ENCODE data around the gene C6orf15. TPM values are rescaled to one million over a fixed set of nuclear protein-coding genes. Genes with fewer than 3 reads are reported as not detected.

Gene C6orf15
- total RNA-seq, 1 donor from 2014 or later, result not detected

DNA sequence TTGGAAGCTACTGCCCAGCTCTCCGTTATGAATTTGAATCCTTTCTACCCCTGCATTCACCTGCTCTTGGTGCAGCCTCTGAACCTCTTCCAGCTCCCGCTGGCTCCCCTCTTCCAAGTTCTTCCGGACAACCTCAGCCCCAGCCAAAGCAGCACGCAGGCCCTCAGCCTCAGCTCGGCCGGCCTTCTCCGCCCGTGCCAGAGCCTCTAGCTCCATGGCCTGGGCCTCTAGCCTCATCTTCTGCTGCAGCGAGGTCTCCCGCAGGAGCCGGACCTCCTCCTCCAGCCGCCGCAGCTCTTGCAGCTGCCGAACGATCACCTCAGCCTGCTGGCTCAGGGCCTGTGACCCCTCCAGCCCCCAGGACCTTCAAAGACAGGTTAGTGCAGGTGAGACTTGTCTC, 42.1 kb upstream of the C6orf15 start:
- Mint-ChIP-seq H3K4me3 (no peak overlapping the region), H3K36me3 (peaks cover 18% of the 10 kb centered on the region), H3K27me3 (ENCODE audit: insufficient read depth, low read depth) (peaks cover 2% of the 10 kb centered on the region), H3K4me1 (peaks cover 24% of the 10 kb centered on the region), H3K27ac (no peak overlapping the region), H3K9me3 (no peaks in the 10 kb centered on the region)
- Histone ChIP-seq H3K4me1 (peaks cover 7% of the 10 kb centered on the region), H3K27me3 (peaks cover 5% of the 10 kb centered on the region), H2AFZ (replicated peaks) (no peak overlapping the region), H3K9ac (no peak overlapping the region), H3K27ac (no peak overlapping the region), H3K79me2 (ENCODE audit: low read depth) (peaks cover 11% of the 10 kb centered on the region), H3K4me2 (no peak overlapping the region), H3F3A (ENCODE audit: low read depth) (peaks cover 11% of the 10 kb centered on the region), H3K9me3 (ENCODE audit: low read depth) (no peaks in the 10 kb centered on the region), H4K20me1 (ENCODE audit: low read depth) (no peaks in the 10 kb centered on the region), H3K4me3 (no peak overlapping the region), H3K36me3 (peaks cover 5% of the 10 kb centered on the region)
- DNase-seq (ENCODE audit: low spot score), result no peak
- TF ChIP-seq EZH2 (IDR thresholded peaks at IDR 0.05) (no peak), EZH2phosphoT487 (IDR thresholded peaks at IDR 0.05) (no peak), CTCF (IDR thresholded peaks at IDR 0.05) (no peak)

DNA sequence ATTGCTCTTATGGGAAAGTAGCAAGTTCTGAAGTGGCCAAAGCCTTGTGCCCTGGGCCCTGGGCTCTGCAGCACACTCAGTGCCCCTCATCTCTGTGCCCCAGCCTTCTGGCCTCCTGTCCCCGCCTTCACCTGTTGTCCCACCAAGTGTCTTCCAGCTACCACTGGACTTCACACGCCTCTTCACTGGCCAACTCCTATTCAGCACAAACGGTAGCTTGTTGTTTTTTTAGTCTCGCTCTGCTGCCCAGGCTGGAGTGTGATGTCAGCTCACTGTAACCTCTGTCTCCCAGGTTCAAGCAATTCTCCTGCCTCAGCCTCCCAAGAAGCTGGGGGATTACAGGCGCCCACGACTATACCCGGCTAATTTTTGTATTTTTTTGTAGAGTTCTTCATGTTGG, 40.4 kb upstream of the C6orf15 start:
- Mint-ChIP-seq H3K36me3 (peaks cover 19% of the 10 kb centered on the region), H3K4me3 (no peak overlapping the region), H3K9me3 (no peaks in the 10 kb centered on the region), H3K27me3 (ENCODE audit: insufficient read depth, low read depth) (peaks cover 2% of the 10 kb centered on the region), H3K4me1 (peaks cover 16% of the 10 kb centered on the region), H3K27ac (peak overlapping the region; percentile 13)
- no peak overlapping the region for H2AFZ ChIP-seq (replicated peaks)
- no peak for DNase-seq (ENCODE audit: low spot score)
- H3K4me3 ChIP-seq, result no peak overlapping the region
- no peaks in the 10 kb centered on the region for H4K20me1 ChIP-seq (ENCODE audit: low read depth)
- TF ChIP-seq EZH2 (IDR thresholded peaks at IDR 0.05), result no peak
- TF ChIP-seq EZH2phosphoT487 (IDR thresholded peaks at IDR 0.05), result no peak
- TF ChIP-seq CTCF (IDR thresholded peaks at IDR 0.05), result no peak
- H3K79me2 ChIP-seq (ENCODE audit: low read depth), result peaks cover 11% of the 10 kb centered on the region
- H3F3A ChIP-seq (ENCODE audit: low read depth), result no peaks in the 10 kb centered on the region
- H3K9me3 ChIP-seq (ENCODE audit: low read depth), result no peaks in the 10 kb centered on the region
- peaks cover 5% of the 10 kb centered on the region for H3K36me3 ChIP-seq
- no peak overlapping the region for H3K9ac ChIP-seq
- H3K4me1 ChIP-seq, result peaks cover 7% of the 10 kb centered on the region
- H3K27me3 ChIP-seq, result no peaks in the 10 kb centered on the region
- H3K27ac ChIP-seq, result no peak overlapping the region
- H3K4me2 ChIP-seq, result no peak overlapping the region

DNA sequence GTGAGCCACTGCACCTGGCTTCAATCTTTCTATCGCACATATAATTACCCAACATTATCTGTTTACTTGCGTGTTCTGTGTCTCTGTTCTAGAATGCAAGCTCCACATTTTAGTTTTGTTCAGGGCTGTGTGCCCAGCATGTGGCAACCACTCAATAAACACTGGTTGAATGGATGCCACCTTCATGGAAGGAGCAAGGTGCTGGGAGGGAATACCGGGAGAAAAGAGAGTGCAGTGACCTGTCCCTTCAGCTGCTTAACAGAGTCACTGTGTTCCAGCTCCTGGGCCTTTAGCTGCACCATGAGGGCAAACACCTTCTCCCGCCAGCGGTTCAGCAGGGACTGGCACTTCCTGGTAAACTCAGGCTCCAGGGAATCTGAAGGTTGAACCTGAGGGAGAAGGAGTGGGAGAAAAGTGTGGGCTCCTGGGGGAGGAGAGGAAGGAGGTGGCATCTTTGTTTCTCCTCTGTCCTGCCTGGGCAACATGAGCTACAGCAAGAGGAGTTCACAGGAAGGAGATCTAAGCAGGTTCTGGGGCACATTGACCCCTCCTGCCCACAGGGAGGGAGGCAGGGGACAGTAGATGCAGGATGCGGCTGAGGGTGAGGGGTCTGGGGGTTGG, 37.6 kb upstream of the C6orf15 start:
- no peak for DNase-seq (ENCODE audit: low spot score)
- H3K4me1 ChIP-seq, result no peaks in the 10 kb centered on the region
- no peaks in the 10 kb centered on the region for H3F3A ChIP-seq (ENCODE audit: low read depth)
- H3K27me3 ChIP-seq, result no peaks in the 10 kb centered on the region
- TF ChIP-seq EZH2 (IDR thresholded peaks at IDR 0.05) (no peak), EZH2phosphoT487 (IDR thresholded peaks at IDR 0.05) (no peak), CTCF (IDR thresholded peaks at IDR 0.05) (no peak)
- no peak overlapping the region for H3K4me3 ChIP-seq
- Mint-ChIP-seq H3K4me3 (no peak overlapping the region), H3K9me3 (no peaks in the 10 kb centered on the region), H3K36me3 (peaks cover 20% of the 10 kb centered on the region), H3K27ac (no peak overlapping the region), H3K27me3 (ENCODE audit: insufficient read depth, low read depth) (peaks cover 2% of the 10 kb centered on the region), H3K4me1 (peaks cover 5% of the 10 kb centered on the region)
- no peak overlapping the region for H3K4me2 ChIP-seq
- no peaks in the 10 kb centered on the region for H3K36me3 ChIP-seq
- no peaks in the 10 kb centered on the region for H3K9me3 ChIP-seq (ENCODE audit: low read depth)
- H4K20me1 ChIP-seq (ENCODE audit: low read depth), result no peaks in the 10 kb centered on the region
- H3K27ac ChIP-seq, result no peak overlapping the region
- no peak overlapping the region for H2AFZ ChIP-seq (replicated peaks)
- H3K9ac ChIP-seq, result no peak overlapping the region
- H3K79me2 ChIP-seq (ENCODE audit: low read depth), result no peaks in the 10 kb centered on the region
